ENCODE results near the gene PPP2CA.

- TF ChIP-seq, protein P1, sequence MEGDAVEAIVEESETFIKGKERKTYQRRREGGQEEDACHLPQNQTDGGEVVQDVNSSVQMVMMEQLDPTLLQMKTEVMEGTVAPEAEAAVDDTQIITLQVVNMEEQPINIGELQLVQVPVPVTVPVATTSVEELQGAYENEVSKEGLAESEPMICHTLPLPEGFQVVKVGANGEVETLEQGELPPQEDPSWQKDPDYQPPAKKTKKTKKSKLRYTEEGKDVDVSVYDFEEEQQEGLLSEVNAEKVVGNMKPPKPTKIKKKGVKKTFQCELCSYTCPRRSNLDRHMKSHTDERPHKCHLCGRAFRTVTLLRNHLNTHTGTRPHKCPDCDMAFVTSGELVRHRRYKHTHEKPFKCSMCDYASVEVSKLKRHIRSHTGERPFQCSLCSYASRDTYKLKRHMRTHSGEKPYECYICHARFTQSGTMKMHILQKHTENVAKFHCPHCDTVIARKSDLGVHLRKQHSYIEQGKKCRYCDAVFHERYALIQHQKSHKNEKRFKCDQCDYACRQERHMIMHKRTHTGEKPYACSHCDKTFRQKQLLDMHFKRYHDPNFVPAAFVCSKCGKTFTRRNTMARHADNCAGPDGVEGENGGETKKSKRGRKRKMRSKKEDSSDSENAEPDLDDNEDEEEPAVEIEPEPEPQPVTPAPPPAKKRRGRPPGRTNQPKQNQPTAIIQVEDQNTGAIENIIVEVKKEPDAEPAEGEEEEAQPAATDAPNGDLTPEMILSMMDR (IDR thresholded peaks at IDR 0.05), result no peak
- no peak for TF ChIP-seq POLR2A (IDR thresholded peaks at IDR 0.05)
Measured at GRCh38 chr5:134271059-134271458, 45.2 kb upstream of the PPP2CA start.
